Neural progenitor cell (in vitro differentiated cells): ENCODE measurements around the gene TPMT. TPM values are rescaled to one million over a fixed set of nuclear protein-coding genes. Genes with fewer than 3 reads are reported as not detected.

Source experiments
- DNase-seq: peaks from one replicate; pipeline ENCODE4 v3.0.0-alpha.2; 2016; ENCODE audit warnings: low spot score
- H2AFZ ChIP-seq: fragments of 200-600 bp; sonication (generic); replicated peaks from 2 replicates; pipeline ENCODE4 v1.6.1; 2016; ENCODE audit warnings: antibody characterized with exemption
- H3F3A ChIP-seq: fragments of 200-600 bp; sonication (generic); 2 replicates; pipeline ENCODE4 v1.6.1; 2016; ENCODE audit warnings: antibody characterized with exemption, low read depth
- H3K27ac ChIP-seq: fragments of 200-600 bp; sonication (generic); 2 replicates; pipeline ENCODE4 v1.5.1; 2016; ENCODE audit warnings: mild to moderate bottlenecking
- H3K27me3 ChIP-seq: fragments of 200-600 bp; sonication (generic); 2 replicates; pipeline ENCODE4 v1.6.1; 2016; ENCODE audit warnings: mild to moderate bottlenecking, moderate library complexity
- H3K36me3 ChIP-seq: fragments of 200-600 bp; sonication (generic); 2 replicates; pipeline ENCODE4 v1.5.1; 2016
- H3K4me1 ChIP-seq: fragments of 200-600 bp; sonication (generic); 2 replicates; pipeline ENCODE4 v1.6.1; 2016; ENCODE audit warnings: mixed run types
- H3K4me2 ChIP-seq: fragments of 200-600 bp; sonication (generic); 2 replicates; pipeline ENCODE4 v1.6.1; 2016
- H3K4me3 ChIP-seq: fragments of 200-600 bp; sonication (generic); 2 replicates; pipeline ENCODE4 v1.5.1; 2016
- H3K79me2 ChIP-seq: fragments of 200-600 bp; sonication (generic); 2 replicates; pipeline ENCODE4 v1.6.1; 2016; ENCODE audit warnings: low read depth
- H3K9ac ChIP-seq: fragments of 200-600 bp; sonication (generic); 2 replicates; pipeline ENCODE4 v1.6.1; 2016
- H3K9me3 ChIP-seq: fragments of 200-600 bp; sonication (generic); 2 replicates; pipeline ENCODE4 v1.5.1; 2016; ENCODE audit warnings: low read depth
- H4K20me1 ChIP-seq: fragments of 200-600 bp; sonication (generic); 2 replicates; pipeline ENCODE4 v1.6.1; 2016; ENCODE audit warnings: low read depth
- H3K27ac Mint-ChIP-seq: 3 replicates; pipeline ENCODE4 v1.8.0; 2021; ENCODE audit warnings: mixed read lengths
- H3K27me3 Mint-ChIP-seq: 2 replicates; pipeline ENCODE4 v1.8.0; 2022; ENCODE audit warnings: low read depth, mild to moderate bottlenecking, inconsistent platforms, moderate library complexity, mixed read lengths; ENCODE audit not compliant: insufficient read depth
- H3K36me3 Mint-ChIP-seq: 3 replicates; pipeline ENCODE4 v1.8.0; 2021; ENCODE audit warnings: mixed read lengths
- H3K4me1 Mint-ChIP-seq: 3 replicates; pipeline ENCODE4 v1.8.0; 2021; ENCODE audit warnings: mixed read lengths
- H3K4me3 Mint-ChIP-seq: 3 replicates; pipeline ENCODE4 v1.8.0; 2021; ENCODE audit warnings: mild to moderate bottlenecking, moderate library complexity, mixed read lengths
- H3K9me3 Mint-ChIP-seq: 3 replicates; pipeline ENCODE4 v1.8.0; 2020; ENCODE audit warnings: mixed read lengths
- CTCF ChIP-seq: fragments of 200-600 bp; sonication (generic); IDR thresholded peaks from 2 replicates; pipeline ENCODE4 v1.5.1; 2017; ENCODE audit warnings: antibody characterized with exemption, mild to moderate bottlenecking
- EZH2 ChIP-seq: fragments of 200-600 bp; sonication (generic); IDR thresholded peaks from 2 replicates; pipeline ENCODE4 v1.6.1; 2017; ENCODE audit warnings: antibody characterized with exemption, mild to moderate bottlenecking, moderate library complexity
- EZH2phosphoT487 ChIP-seq: fragments of 200-600 bp; sonication (generic); IDR thresholded peaks from 2 replicates; pipeline ENCODE4 v1.6.1; 2017; ENCODE audit warnings: antibody characterized with exemption
- total RNA-seq: library from RNA; depleted of rRNA; stranded (reverse); fragments of >200 nt; gene quantifications from 2 replicates; pipeline ENCODE4 v1.2.3, GENCODE V29; 2015; ENCODE audit warnings: low replicate concordance

Gene TPMT
- total RNA-seq, 1 donor from 2014 or later = 22.1 TPM

- Mint-ChIP-seq H3K9me3 (no peaks in the 10 kb centered on the region), H3K27ac (no peak overlapping the region), H3K4me1 (no peaks in the 10 kb centered on the region), H3K27me3 (peaks cover 4% of the 10 kb centered on the region), H3K4me3 (no peak overlapping the region), H3K36me3 (no peaks in the 10 kb centered on the region)
- H4K20me1 ChIP-seq = no peaks in the 10 kb centered on the region
- H3K27ac ChIP-seq = no peak overlapping the region
- TF ChIP-seq EZH2 (no peak), EZH2phosphoT487 (no peak), CTCF (no peak)
- no peak overlapping the region for H3K9ac ChIP-seq
- H3K36me3 ChIP-seq = no peaks in the 10 kb centered on the region
- no peak overlapping the region for H3K4me2 ChIP-seq
- H3F3A ChIP-seq = no peaks in the 10 kb centered on the region
- H3K4me3 ChIP-seq = no peak overlapping the region
- no peaks in the 10 kb centered on the region for H3K27me3 ChIP-seq
- DNase-seq = no peak
- H3K4me1 ChIP-seq = peaks cover 14% of the 10 kb centered on the region
- no peaks in the 10 kb centered on the region for H3K9me3 ChIP-seq
- no peak overlapping the region for H2AFZ ChIP-seq
- H3K79me2 ChIP-seq = no peaks in the 10 kb centered on the region
These were observed 58.5 kb downstream of the TPMT start for GRCh38 chr6:18096423-18096822.

GRCh38 chr6:18091382-18091781 is 63.5 kb downstream of the TPMT start:
- no peak for DNase-seq
- peaks cover 7% of the 10 kb centered on the region for H3K9me3 Mint-ChIP-seq
- no peaks in the 10 kb centered on the region for H3K36me3 Mint-ChIP-seq
- H3K79me2 ChIP-seq = no peaks in the 10 kb centered on the region
- H3K4me2 ChIP-seq = no peak overlapping the region
- H3F3A ChIP-seq = no peaks in the 10 kb centered on the region
- no peak overlapping the region for H3K9ac ChIP-seq
- no peak overlapping the region for H3K27ac ChIP-seq
- no peaks in the 10 kb centered on the region for H3K9me3 ChIP-seq
- peaks cover 2% of the 10 kb centered on the region for H3K27me3 Mint-ChIP-seq
- H3K27ac Mint-ChIP-seq = no peak overlapping the region
- H3K4me1 Mint-ChIP-seq = no peaks in the 10 kb centered on the region
- no peaks in the 10 kb centered on the region for H3K36me3 ChIP-seq
- peaks cover 5% of the 10 kb centered on the region for H3K4me1 ChIP-seq
- no peak overlapping the region for H3K4me3 ChIP-seq
- no peak overlapping the region for H3K4me3 Mint-ChIP-seq
- H2AFZ ChIP-seq = no peak overlapping the region
- H4K20me1 ChIP-seq = no peaks in the 10 kb centered on the region
- H3K27me3 ChIP-seq = no peaks in the 10 kb centered on the region
- TF ChIP-seq CTCF (no peak), EZH2 (no peak), EZH2phosphoT487 (no peak)

- no peaks in the 10 kb centered on the region for H4K20me1 ChIP-seq
- H3K27me3 ChIP-seq = no peaks in the 10 kb centered on the region
- no peak overlapping the region for H3K27ac Mint-ChIP-seq
- peaks cover 7% of the 10 kb centered on the region for H3K9me3 Mint-ChIP-seq
- no peaks in the 10 kb centered on the region for H3K36me3 Mint-ChIP-seq
- peaks cover 5% of the 10 kb centered on the region for H3K4me1 ChIP-seq
- H3K9me3 ChIP-seq = no peaks in the 10 kb centered on the region
- no peaks in the 10 kb centered on the region for H3K36me3 ChIP-seq
- H3K4me3 ChIP-seq = no peak overlapping the region
- TF ChIP-seq CTCF (no peak), EZH2phosphoT487 (no peak), EZH2 (no peak)
- no peak overlapping the region for H3K27ac ChIP-seq
- no peak overlapping the region for H3K4me2 ChIP-seq
- H3K9ac ChIP-seq = no peak overlapping the region
- H2AFZ ChIP-seq = no peak overlapping the region
- H3K27me3 Mint-ChIP-seq = peaks cover 2% of the 10 kb centered on the region
- DNase-seq = no peak
- H3F3A ChIP-seq = no peaks in the 10 kb centered on the region
- H3K4me3 Mint-ChIP-seq = no peak overlapping the region
- H3K4me1 Mint-ChIP-seq = no peaks in the 10 kb centered on the region
- no peaks in the 10 kb centered on the region for H3K79me2 ChIP-seq
These were observed 64.5 kb downstream of the TPMT start for GRCh38 chr6:18090349-18090786.
